Measurements from ENCODE around the gene TGM3. TPM values are rescaled to one million over a fixed set of nuclear protein-coding genes. Genes with fewer than 3 reads are reported as not detected.

Gene TGM3
- total and polyA plus RNA-seq, 12 donors = 0.13 to 1.7 (median 0.37) TPM; not detected in 6

- Histone ChIP-seq H3K4me3 (no peak overlapping the region), H3K27me3 (no peaks in the 10 kb centered on the region), H3K36me3 (replicated peaks in 1 of 2) (no peaks in the 10 kb centered on the region), H3K4me1 (replicated peaks in 1 of 2) (no peaks in the 10 kb centered on the region), H3K27ac (no peak overlapping the region), H3K9me3 (replicated peaks in 1 of 3) (no peaks in the 10 kb centered on the region)
- DNase-seq = no peak
- intact Hi-C loops (cut with DNase I) = no loop called here
- 78 to 89% (median 87%) methylated on average over 2 of the region's 2 CpGs for WGBS, 4 donors
- no peak for TF ChIP-seq POLR2A (IDR thresholded peaks at IDR 0.05)
- no peak for TF ChIP-seq CTCF (IDR thresholded peaks at IDR 0.05)
Observed at GRCh38 chr20:2323051-2323450, 27.2 kb downstream of the TGM3 start.

GRCh38 chr20:2326046-2326445 is 30.2 kb downstream of the TGM3 start:
- no peak for TF ChIP-seq CTCF (IDR thresholded peaks at IDR 0.05)
- no peak for TF ChIP-seq POLR2A (IDR thresholded peaks at IDR 0.05)
- Histone ChIP-seq H3K9me3 (replicated peaks in 1 of 3) (no peaks in the 10 kb centered on the region), H3K27me3 (no peaks in the 10 kb centered on the region), H3K4me3 (no peak overlapping the region), H3K36me3 (replicated peaks in 1 of 2) (no peaks in the 10 kb centered on the region), H3K4me1 (replicated peaks in 1 of 2) (no peaks in the 10 kb centered on the region), H3K27ac (no peak overlapping the region)
- intact Hi-C loops (cut with DNase I) = no loop called here
- no peak for DNase-seq
- WGBS, 4 donors = 68 to 80% (median 70%) methylated on average over 2 of the region's 2 CpGs

- no peak for TF ChIP-seq POLR2A (IDR thresholded peaks at IDR 0.05)
- no peak for TF ChIP-seq CTCF (IDR thresholded peaks at IDR 0.05)
- Histone ChIP-seq H3K27me3 (no peaks in the 10 kb centered on the region), H3K36me3 (replicated peaks in 1 of 2) (no peaks in the 10 kb centered on the region), H3K9me3 (replicated peaks in 1 of 3) (no peaks in the 10 kb centered on the region), H3K4me1 (replicated peaks in 1 of 2) (no peaks in the 10 kb centered on the region), H3K27ac (no peak overlapping the region), H3K4me3 (no peak overlapping the region)
- DNase-seq = no peak
- WGBS, 4 donors = 89 to 93% (median 90%) methylated on average over 24 to 30 of the region's 30 CpGs
- intact Hi-C loops (cut with DNase I) = no loop called here
Observed at GRCh38 chr20:2327620-2328555, 32.1 kb downstream of the TGM3 start.

DNA sequence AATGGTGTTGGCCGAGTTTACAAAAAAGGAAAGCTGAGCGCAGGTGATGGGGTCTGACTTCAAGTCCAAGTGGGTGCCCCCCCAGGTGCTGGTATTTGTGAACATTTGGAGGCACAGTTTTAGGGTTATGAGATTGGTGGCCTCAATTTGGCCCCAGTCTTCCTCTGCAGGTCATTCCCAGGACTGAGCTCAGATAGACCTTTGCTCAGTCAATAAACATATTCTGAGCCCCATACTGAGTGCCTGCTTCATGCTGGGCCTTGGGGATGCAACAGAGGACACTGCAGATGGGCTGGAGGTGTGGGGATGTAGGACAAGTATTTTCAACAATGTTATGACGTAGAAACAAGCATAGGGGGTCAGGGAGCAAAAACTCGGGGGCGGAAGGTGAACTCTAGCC is 33.5 kb downstream of the TGM3 start:
- H3K9me3 ChIP-seq (replicated peaks in 1 of 3) = no peaks in the 10 kb centered on the region
- intact Hi-C loops (cut with DNase I) = no loop called here
- no peaks in the 10 kb centered on the region for H3K36me3 ChIP-seq (replicated peaks in 1 of 2)
- no peaks in the 10 kb centered on the region for H3K27me3 ChIP-seq
- WGBS, 4 donors = 74 to 92% (median 83%) methylated on average over 5 of the region's 5 CpGs
- no peak for DNase-seq
- H3K4me3 ChIP-seq = no peak overlapping the region
- TF ChIP-seq POLR2A (IDR thresholded peaks at IDR 0.05) (no peak), CTCF (IDR thresholded peaks at IDR 0.05) (no peak)
- H3K27ac ChIP-seq = no peak overlapping the region
- no peaks in the 10 kb centered on the region for H3K4me1 ChIP-seq (replicated peaks in 1 of 2)
